Measurements from ENCODE around the gene IL6R. TPM values are rescaled to one million over a fixed set of nuclear protein-coding genes. Genes with fewer than 3 reads are reported as not detected.
"Not testable (repeated sequence)": the region's sequence is repeated elsewhere in the genome, so short reads cannot be mapped to it uniquely, and the experiment has no call there.

The IL6R gene
- 6.8 TPM for polyA plus RNA-seq

DNA sequence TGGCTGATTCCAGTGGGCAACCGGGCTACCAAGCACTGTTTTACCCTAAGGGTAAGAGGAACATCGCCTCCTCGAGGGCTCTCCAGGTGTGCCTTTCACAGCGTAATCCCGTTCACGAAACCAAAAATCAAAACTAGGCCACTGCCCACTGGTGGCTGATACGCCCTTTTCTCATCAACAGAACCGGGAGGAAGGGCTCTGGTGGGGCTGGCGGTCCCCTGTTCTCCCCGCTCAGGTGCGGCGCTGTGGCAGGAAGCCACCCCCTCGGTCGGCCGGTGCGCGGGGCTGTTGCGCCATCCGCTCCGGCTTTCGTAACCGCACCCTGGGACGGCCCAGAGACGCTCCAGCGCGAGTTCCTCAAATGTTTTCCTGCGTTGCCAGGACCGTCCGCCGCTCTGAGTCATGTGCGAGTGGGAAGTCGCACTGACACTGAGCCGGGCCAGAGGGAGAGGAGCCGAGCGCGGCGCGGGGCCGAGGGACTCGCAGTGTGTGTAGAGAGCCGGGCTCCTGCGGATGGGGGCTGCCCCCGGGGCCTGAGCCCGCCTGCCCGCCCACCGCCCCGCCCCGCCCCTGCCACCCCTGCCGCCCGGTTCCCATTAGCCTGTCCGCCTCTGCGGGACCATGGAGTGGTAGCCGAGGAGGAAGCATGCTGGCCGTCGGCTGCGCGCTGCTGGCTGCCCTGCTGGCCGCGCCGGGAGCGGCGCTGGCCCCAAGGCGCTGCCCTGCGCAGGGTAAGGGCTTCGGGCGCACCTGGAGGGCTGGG, at the start of gene IL6R:
IL6R (plus strand) TSS at position 360 of the 763 bp plus-strand sequence; CDS start at position 647, 287 bp downstream.
- peaks cover 41 to 47% (median 42%) of the 10 kb centered on the region in 3 donors for H3K4me1 Mint-ChIP-seq
- no peaks in the 10 kb centered on the region for H3K9me3 Mint-ChIP-seq
- no peaks in the 10 kb centered on the region for H3K36me3 Mint-ChIP-seq
- peak within 1 kb of the TSS; percentile 44 to 93 (median 58) for H3K27ac Mint-ChIP-seq
- H3K4me3 Mint-ChIP-seq = peak within 1 kb of the TSS; percentile 86 to 94 (median 92)
- peaks cover 1% of the 10 kb centered on the region for H3K27me3 Mint-ChIP-seq

DNA sequence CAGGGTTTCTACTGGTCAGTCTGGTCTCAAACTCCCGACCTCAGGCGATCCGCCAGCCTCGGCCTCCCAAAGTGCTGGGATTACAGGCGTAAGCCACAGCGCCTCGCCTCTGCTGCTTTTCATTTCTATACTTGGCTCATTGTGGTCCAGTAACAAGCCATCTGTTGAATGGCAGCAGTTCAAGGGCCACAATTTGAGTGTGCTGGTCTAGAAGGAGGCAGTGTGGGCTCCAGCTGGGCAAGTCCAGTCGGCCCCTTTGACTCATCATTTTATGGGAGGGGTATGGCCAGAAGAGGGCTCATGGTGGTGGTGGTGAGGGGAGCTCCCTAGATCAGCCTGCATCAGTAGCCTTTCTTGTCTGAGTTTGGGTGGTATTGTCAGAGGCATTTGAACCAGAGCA, 46.6 kb upstream of the IL6R start:
- peaks cover 2% of the 10 kb centered on the region for H3K36me3 Mint-ChIP-seq
- peaks cover 0 to 2% (median 0%) of the 10 kb centered on the region in 3 donors for H3K9me3 Mint-ChIP-seq
- H3K4me3 Mint-ChIP-seq = no peak overlapping the region
- H3K27ac Mint-ChIP-seq = no peak overlapping the region
- H3K4me1 Mint-ChIP-seq = peaks cover 0 to 6% (median 4%) of the 10 kb centered on the region in 3 donors
- H3K27me3 Mint-ChIP-seq = peaks cover under 1% of the 10 kb centered on the region

DNA sequence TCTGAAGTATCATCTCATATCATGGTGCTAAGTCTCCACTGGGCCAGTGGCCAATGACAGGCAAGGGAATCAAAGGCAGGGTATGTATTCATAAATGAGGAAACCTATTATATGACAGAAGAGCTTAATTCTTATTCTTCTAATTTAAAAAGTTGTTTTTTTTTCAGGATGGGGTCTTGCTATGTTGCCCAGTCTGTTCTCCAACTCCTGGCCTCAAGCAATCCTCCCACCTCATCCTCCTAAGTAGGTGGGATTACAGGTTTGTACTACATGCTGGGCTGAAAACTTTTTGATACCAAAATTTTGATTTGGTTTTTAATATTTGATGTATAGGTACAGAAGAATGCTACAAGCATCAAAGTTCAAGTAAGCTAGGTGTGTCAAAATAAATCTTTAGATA, 44.9 kb upstream of the IL6R start:
- Mint-ChIP-seq H3K9me3 (peaks cover 0 to 2% (median 0%) of the 10 kb centered on the region in 3 donors), H3K4me1 (no peaks in the 10 kb centered on the region), H3K36me3 (peaks cover 2% of the 10 kb centered on the region), H3K27me3 (no peaks in the 10 kb centered on the region), H3K4me3 (no peak overlapping the region), H3K27ac (no peak overlapping the region)

DNA sequence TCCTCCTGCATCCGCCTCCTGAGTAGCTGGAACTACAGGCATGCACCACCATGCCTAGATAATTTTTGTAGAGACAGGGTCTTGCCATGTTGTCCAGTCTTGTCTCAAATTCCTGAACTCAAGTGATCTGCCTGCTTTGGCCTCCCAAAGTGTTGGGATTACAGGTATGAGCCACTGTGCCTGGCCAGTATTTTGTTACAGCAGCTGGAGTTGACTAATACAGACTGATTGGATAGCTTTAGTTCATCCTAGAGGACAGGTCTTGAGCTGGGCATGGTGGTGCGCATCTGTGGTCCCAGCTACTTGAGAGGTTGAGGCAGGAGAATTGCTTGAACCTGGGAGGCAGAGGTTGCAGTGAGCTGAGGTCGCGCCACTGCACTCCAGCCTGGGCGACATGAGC, 44.3 kb upstream of the IL6R start:
- H3K4me1 Mint-ChIP-seq, H3K27me3 Mint-ChIP-seq, H3K36me3 Mint-ChIP-seq, H3K4me3 Mint-ChIP-seq, H3K9me3 Mint-ChIP-seq, H3K27ac Mint-ChIP-seq: not testable (repeated sequence)

DNA sequence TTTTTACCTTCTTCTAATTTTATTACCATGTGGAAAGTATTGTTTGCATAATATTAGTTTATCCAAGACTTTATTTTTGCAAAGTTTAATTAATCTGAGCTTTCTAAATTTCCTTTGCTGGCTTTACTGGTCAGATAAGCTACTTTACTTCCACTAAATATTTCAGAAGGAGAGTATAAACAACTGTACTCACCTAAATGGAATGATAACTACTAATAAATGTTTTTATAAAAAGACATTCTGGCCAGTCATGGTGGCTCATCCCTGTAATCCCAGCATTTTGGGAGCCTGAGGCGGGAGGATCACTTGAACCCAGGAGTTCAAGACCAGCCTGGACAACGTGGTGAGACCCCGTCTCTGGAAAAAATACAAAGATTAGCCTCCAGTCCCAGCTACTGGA, 43.8 kb upstream of the IL6R start:
- H3K27ac Mint-ChIP-seq = no peak overlapping the region
- peaks cover 0 to 4% (median 3%) of the 10 kb centered on the region in 3 donors for H3K4me1 Mint-ChIP-seq
- no peak overlapping the region for H3K4me3 Mint-ChIP-seq
- H3K27me3 Mint-ChIP-seq = no peaks in the 10 kb centered on the region
- H3K9me3 Mint-ChIP-seq = peaks cover 0 to 2% (median 0%) of the 10 kb centered on the region in 3 donors
- H3K36me3 Mint-ChIP-seq = peaks cover 2% of the 10 kb centered on the region

DNA sequence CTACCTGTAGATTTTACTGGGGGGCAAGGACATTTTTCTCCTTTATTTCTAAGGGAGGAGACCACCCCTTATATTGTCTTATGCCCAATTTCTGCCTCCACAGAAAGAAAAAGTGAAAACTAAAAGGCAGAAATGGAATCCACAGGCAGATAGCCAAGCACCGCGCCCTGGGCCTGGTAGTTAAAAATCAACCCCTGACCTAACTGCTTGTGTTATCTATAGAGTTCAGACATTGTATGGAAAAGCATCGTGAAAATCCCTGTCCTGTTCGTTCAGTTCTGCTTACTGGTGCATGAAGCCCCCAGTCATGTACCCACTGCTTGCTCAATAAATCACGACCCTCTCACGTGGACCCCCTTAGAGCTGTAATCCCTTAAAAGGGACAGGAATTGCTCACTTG, 33.7 kb upstream of the IL6R start:
- H3K27ac Mint-ChIP-seq = no peak overlapping the region
- H3K4me1 Mint-ChIP-seq = no peaks in the 10 kb centered on the region
- H3K4me3 Mint-ChIP-seq = no peak overlapping the region
- no peaks in the 10 kb centered on the region for H3K36me3 Mint-ChIP-seq
- peaks cover 1% of the 10 kb centered on the region for H3K27me3 Mint-ChIP-seq
- H3K9me3 Mint-ChIP-seq = no peaks in the 10 kb centered on the region

DNA sequence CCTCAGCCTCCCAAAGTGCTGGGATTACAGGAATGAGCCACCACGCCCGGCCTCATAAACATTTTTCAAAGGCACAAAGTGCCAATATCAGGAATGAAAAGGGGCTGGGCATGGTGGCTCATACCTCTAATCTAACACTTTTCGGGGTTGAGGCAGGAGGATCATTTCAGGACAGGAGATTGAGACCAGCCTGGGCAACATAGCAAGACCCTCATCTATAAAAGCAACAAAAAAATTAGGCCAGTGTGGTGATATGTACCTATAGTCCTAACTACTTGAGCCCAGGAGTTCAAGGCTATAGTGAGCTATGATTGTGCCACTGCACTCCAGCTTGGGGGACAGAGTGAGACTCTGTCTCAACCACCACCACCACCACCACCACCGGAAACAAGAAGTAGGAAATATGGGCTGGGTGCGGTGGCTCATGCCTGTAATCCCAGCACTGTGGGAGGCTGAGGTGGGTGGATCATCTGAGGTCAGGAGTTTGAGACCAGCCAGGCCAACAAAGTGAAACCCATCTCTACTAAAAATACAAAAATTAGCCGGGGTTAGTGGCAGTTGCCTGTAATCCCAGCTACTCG, 31.3 kb upstream of the IL6R start:
- peak overlapping the region in 1 of 3 donors; percentile 69 for H3K27ac Mint-ChIP-seq
- H3K4me1 Mint-ChIP-seq, H3K4me3 Mint-ChIP-seq: not testable (repeated sequence)

DNA sequence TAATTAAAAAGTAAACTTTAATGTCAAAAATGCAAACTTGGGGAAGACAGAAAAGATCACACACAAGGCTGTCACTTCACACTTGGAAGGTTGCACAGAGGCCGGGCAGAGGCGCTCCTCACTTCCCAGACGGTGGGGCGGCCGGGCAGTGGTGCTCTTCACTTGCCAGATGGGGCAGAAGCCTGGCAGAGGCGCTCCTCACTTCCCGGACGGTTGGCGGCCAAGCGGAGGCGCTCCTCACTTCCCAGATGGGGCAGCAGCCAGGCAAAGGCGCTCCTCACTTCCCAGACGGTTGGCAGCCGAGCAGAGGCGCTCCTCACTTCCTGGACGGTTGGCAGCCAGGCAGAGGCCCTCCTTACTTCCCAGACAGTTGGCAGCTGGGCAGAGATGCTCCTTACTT, 25.8 kb upstream of the IL6R start:
- H3K27me3 Mint-ChIP-seq = no peaks in the 10 kb centered on the region
- peaks cover 1% of the 10 kb centered on the region for H3K36me3 Mint-ChIP-seq
- no peaks in the 10 kb centered on the region for H3K9me3 Mint-ChIP-seq
- H3K4me3 Mint-ChIP-seq = no peak overlapping the region
- no peaks in the 10 kb centered on the region for H3K4me1 Mint-ChIP-seq
- H3K27ac Mint-ChIP-seq = no peak overlapping the region

More for the DNA sequence above, 31.3 kb upstream of the IL6R start:
- H3K9me3 Mint-ChIP-seq, H3K27me3 Mint-ChIP-seq, H3K36me3 Mint-ChIP-seq: not testable (repeated sequence)

DNA sequence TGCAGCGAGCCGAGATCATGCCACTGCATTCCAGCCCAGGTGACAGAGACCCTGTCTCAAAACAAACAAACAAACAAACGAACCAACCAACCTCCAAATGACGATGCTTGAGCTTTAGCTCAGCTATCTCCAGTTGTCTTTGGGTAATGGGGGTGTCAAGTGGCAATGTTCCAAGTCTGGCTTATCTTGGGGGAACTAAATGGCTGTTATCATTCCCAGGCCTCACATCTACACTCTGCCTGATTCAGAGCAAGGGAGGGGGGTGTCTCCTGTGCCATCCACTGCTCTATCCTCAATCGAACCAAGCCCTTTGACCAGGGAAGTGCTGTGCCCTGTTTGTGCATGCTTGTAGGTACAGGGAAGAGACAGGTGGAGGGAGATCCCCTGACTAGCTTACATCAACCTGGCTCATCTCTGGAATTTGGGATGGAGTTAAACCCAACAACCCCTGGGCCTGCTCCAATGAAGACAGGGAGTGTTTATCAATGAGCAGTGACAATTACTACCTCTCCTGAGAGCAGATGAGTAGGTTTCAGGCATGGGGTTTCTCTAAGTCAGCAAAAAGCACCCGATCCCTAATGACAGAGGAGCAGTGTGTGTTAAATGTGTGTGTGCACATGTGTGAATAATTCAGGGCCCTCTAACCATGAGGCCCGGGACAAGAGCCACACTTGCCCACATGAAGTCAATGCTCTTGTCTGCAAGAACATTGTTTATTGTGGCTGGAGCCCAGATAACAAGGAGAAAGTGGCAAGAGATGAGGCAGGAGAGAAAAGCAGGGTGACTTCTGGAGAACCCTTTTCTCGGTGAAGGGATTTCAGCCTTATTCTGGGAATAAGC, 20.3 kb upstream of the IL6R start:
- Mint-ChIP-seq H3K27me3 (no peaks in the 10 kb centered on the region), H3K4me1 (peaks cover 13 to 15% (median 14%) of the 10 kb centered on the region in 3 donors), H3K36me3 (peaks cover 4% of the 10 kb centered on the region), H3K9me3 (peaks cover 0 to 3% (median 0%) of the 10 kb centered on the region in 3 donors), H3K4me3 (peak overlapping the region in 2 of 4 donors; percentile 30 to 53), H3K27ac (no peak overlapping the region)

DNA sequence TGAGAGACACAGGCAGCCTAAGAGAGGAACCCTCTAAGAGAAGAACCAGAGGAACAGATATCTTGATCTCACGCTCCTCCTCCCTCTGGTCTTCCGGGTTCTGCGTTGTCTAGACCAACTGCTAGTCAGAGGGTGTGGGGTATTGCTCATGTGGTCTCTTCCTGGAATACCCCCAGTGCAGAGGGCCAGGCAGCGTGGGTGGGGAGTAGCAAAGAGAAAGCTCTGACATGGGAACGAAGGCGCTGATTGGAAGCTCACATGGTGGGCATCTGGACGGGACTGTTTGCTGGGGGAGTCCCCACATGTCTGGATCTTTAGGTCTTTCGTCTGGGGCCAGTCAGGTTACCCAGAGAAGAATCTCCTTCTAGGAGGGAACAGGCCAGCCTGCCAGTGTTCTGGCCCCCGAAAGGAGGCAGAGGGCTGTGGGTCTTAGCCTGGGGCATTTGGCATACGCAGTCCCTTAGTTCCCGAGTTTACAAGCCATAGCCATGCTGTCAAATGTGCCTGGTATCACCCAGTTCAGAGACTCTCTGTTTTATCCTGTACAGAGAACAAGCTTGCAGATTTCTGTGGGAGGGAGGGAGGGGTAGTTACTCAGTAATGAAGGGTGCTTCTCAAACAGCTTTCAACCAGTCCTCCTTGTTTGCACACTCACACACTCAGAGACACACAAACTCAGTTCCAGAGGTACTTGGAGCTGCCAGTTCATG, 18.3 kb upstream of the IL6R start:
- peaks cover 13 to 15% (median 14%) of the 10 kb centered on the region in 3 donors for H3K4me1 Mint-ChIP-seq
- H3K4me3 Mint-ChIP-seq = peak overlapping the region; percentile 65 to 95 (median 86)
- peaks cover 4% of the 10 kb centered on the region for H3K36me3 Mint-ChIP-seq
- no peaks in the 10 kb centered on the region for H3K27me3 Mint-ChIP-seq
- H3K9me3 Mint-ChIP-seq = peaks cover 0 to 3% (median 0%) of the 10 kb centered on the region in 3 donors
- H3K27ac Mint-ChIP-seq = peak overlapping the region; percentile 81 to 94 (median 82)

DNA sequence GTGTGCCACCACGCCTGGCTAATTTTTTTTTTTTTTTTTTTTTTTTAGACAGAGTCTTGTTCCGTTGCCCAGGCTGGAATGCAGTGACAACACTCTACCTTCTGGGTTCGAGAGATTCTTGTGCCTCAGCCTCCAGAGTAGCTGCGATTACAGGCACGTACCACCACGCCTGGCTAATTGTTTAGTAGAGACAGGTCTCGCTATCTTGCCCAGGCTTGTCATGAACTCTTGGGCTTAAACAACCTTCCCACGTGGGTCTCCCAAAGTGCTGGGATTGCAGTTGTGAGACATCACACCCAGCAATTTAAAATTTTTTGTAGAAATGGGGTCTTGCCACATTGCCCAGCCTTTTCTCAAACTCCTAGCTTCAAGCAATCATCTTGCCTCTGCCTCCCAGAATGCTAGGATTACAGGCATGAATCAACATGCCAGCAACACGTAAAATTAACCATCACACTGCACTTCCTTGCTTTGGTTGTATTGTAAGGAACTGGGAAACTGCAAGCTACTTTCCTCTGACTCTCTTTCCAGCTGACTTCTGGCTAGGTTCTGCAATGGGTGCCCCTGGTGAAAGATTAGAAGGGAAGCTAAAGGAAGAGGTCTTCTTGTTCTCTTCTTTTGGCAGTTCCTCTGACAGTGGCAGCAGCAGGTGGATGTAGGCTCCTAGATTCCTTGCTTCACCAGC, 13.9 kb upstream of the IL6R start:
- peaks cover 0 to 3% (median 2%) of the 10 kb centered on the region in 3 donors for H3K9me3 Mint-ChIP-seq
- peaks cover 2% of the 10 kb centered on the region for H3K36me3 Mint-ChIP-seq
- H3K4me3 Mint-ChIP-seq = no peak overlapping the region
- H3K27me3 Mint-ChIP-seq = no peaks in the 10 kb centered on the region
- peaks cover 7% of the 10 kb centered on the region in 3 donors for H3K4me1 Mint-ChIP-seq
- peak overlapping the region in 1 of 3 donors; percentile 46 for H3K27ac Mint-ChIP-seq

DNA sequence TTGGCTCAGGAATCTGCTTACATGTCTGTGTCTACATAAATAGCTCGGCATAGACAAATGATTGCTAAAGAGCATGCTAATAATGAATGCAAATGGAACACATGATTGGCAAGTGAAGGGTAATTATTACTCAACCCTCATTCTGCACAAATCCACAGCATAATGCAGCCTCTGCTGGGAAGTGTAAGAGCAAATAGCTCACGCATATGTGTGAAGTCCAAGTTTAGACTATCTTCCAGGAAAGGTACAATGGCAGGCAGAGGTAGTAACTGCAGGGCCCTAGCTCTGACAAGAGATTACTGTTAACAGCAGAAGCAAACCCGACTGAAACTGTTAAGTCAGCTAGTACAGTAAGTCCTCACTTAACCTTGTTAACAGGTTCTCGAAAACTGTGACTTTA, 7.0 kb upstream of the IL6R start:
- H3K4me3 Mint-ChIP-seq = no peak overlapping the region
- peaks cover 0 to 3% (median 0%) of the 10 kb centered on the region in 3 donors for H3K9me3 Mint-ChIP-seq
- H3K27ac Mint-ChIP-seq = no peak overlapping the region
- H3K27me3 Mint-ChIP-seq = no peaks in the 10 kb centered on the region
- H3K4me1 Mint-ChIP-seq = peaks cover 0 to 3% (median 3%) of the 10 kb centered on the region in 3 donors
- H3K36me3 Mint-ChIP-seq = no peaks in the 10 kb centered on the region

DNA sequence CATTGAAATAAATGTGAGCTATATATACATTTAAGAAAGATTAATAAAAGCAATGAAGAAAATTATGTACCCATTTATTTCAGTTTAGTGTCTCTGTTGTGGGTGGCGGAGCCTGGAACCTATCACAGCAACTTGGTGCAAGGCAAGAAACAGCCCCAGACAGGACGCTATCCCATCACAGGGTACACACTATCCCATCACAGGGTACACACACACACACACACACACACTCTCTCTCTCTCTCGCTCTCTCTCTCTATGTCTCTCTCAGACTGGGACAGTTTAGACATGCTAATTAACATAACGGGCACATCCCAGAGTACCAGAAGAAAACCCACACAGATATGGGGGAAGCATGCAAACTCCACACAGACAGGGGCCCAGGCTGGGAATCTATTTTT, 6.5 kb upstream of the IL6R start:
- Mint-ChIP-seq H3K27ac (no peak overlapping the region), H3K27me3 (no peaks in the 10 kb centered on the region), H3K4me1 (peaks cover 0 to 7% (median 4%) of the 10 kb centered on the region in 3 donors), H3K9me3 (peaks cover 0 to 3% (median 0%) of the 10 kb centered on the region in 3 donors), H3K4me3 (no peak overlapping the region), H3K36me3 (no peaks in the 10 kb centered on the region)

DNA sequence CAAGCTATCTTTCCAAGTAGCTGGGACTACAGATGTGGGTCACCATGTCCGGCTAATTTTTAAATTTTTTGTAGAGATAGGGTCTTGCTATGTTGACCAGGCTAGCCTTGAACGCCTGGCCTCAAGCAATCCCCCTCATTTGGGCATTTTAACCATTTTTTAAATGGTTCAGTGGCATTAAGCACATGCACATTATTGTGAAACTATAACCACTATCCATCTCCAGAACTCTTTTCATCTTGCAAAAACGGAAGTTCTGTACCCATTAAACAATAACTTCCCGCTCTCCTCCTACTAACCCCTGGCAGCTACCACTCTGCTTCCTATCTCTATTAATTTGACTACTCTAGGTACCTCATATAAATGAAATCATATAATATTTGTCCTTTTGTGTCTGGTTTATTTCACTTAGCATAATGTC, 4.8 kb upstream of the IL6R start:
- Mint-ChIP-seq H3K4me1 (peaks cover 7 to 13% (median 12%) of the 10 kb centered on the region in 3 donors), H3K27ac (no peak overlapping the region), H3K36me3 (no peaks in the 10 kb centered on the region), H3K9me3 (peaks cover 0 to 3% (median 0%) of the 10 kb centered on the region in 3 donors), H3K27me3 (no peaks in the 10 kb centered on the region), H3K4me3 (peak overlapping the region in 1 of 4 donors; percentile 58)
